ENCODE data around the gene SCGB1D2. TPM values are rescaled to one million over a fixed set of nuclear protein-coding genes. Genes with fewer than 3 reads are reported as not detected.

SCGB1D2 gene
- total and polyA plus RNA-seq, 2 donors from 2014 or later = 0.60 to 5.6 TPM

DNA sequence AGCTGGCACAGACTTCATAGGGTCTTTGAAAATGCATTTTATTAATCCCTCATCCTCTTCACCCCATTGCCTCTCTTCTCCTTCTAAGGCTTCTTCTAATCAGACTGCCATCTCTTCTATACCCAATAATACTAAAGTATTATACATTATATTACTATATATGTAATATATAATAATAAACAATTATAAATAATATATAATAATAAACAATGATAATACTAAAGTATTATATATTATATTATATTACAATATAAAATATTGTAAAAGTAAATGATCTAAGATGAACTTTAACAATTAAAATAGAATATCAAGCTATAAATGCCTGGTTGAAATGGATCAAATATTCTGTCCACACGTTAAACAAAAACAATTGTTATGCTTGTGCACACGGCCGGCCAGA, 20.5 kb upstream of the SCGB1D2 start:
- no peak for TF ChIP-seq CTCF (IDR thresholded peaks at IDR 0.05; ENCODE audit: borderline replicate concordance, extremely low read depth, insufficient read depth)
- FAIRE-seq (no peak), DNase-seq (no peak)
- no peaks in the 10 kb centered on the region for H3K4me1 ChIP-seq (ENCODE audit: control insufficient read depth in 2 of 3, insufficient read depth in 2 of 3, low read depth in 1 of 3, low read length in 3 of 3)
- no peak overlapping the region for H3K27ac ChIP-seq (ENCODE audit: low read depth in 2 of 2, low read length in 2 of 2)
- intact Hi-C loops (cut with DNase I) = no loop called here
- H3K4me3 ChIP-seq (ENCODE audit: low read length in 3 of 3) = no peak overlapping the region
- no peak overlapping the region for H3K9ac ChIP-seq (ENCODE audit: low read length in 3 of 3)
- H3K36me3 ChIP-seq (ENCODE audit: control insufficient read depth in 2 of 3, insufficient read depth in 3 of 3, low read length in 3 of 3) = no peaks in the 10 kb centered on the region
- H3K9me3 ChIP-seq (ENCODE audit: control insufficient read depth in 2 of 3, insufficient read depth in 1 of 3, low read length in 3 of 3) = peaks cover 0 to 20% (median 12%) of the 10 kb centered on the region in 3 donors
- H3K27me3 ChIP-seq (ENCODE audit: control insufficient read depth, insufficient read depth, low read length) = no peaks in the 10 kb centered on the region

DNA sequence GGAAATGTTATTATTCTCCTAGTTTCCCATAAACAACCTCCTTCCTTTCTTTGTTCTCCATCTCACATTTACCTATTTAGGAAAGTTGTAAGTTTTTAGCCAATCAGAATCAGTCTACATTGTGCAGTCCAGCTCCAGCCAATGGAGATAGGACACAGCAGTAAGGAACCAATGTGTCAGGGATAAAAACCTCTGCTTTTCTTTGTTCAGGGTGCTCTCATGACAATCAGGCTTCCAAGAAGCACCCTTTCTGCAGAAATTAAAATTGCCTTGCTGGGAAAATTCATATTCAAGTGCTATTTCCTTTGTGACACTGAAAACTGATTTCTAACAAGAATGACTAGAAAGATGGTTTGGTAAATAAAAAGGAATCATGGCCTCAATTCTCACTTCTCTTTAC, 18.9 kb upstream of the SCGB1D2 start:
- no peak for TF ChIP-seq CTCF (IDR thresholded peaks at IDR 0.05; ENCODE audit: borderline replicate concordance, extremely low read depth, insufficient read depth)
- Histone ChIP-seq H3K27me3 (ENCODE audit: control insufficient read depth, insufficient read depth, low read length) (no peaks in the 10 kb centered on the region), H3K4me3 (ENCODE audit: low read length in 3 of 3) (no peak overlapping the region), H3K36me3 (ENCODE audit: control insufficient read depth in 2 of 3, insufficient read depth in 3 of 3, low read length in 3 of 3) (no peaks in the 10 kb centered on the region), H3K9me3 (ENCODE audit: control insufficient read depth in 2 of 3, insufficient read depth in 1 of 3, low read length in 3 of 3) (peaks cover 0 to 20% (median 12%) of the 10 kb centered on the region in 3 donors), H3K9ac (ENCODE audit: low read length in 3 of 3) (no peak overlapping the region), H3K4me1 (ENCODE audit: control insufficient read depth in 2 of 3, insufficient read depth in 2 of 3, low read depth in 1 of 3, low read length in 3 of 3) (no peaks in the 10 kb centered on the region), H3K27ac (ENCODE audit: low read depth in 2 of 2, low read length in 2 of 2) (no peak overlapping the region)
- FAIRE-seq = no peak
- intact Hi-C loops (cut with DNase I) = no loop called here
- no peak for DNase-seq

DNA sequence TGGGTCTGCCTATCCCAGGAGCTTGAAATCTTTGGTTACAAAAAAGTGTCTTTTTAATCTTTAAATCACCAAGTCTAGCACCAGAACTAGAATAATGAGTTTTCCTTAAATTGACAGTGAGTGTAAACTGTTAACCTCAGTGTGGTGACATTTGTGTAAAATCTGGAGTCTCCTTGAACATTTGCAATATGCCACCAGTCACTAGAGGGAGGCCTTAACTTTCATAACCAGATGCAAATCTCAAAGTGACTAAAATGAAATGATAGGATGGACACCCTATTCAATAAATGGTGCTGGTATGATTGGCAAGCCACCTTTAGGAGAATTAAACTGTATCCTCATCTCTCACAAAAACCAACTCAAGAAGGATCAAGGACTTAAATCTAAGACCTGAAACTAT, 8.3 kb upstream of the SCGB1D2 start:
- H3K9ac ChIP-seq (ENCODE audit: low read length in 3 of 3) = no peak overlapping the region
- intact Hi-C loops (cut with DNase I) = no loop called here
- H3K36me3 ChIP-seq (ENCODE audit: control insufficient read depth in 2 of 3, insufficient read depth in 3 of 3, low read length in 3 of 3) = no peaks in the 10 kb centered on the region
- no peaks in the 10 kb centered on the region for H3K4me1 ChIP-seq (ENCODE audit: control insufficient read depth in 2 of 3, insufficient read depth in 2 of 3, low read depth in 1 of 3, low read length in 3 of 3)
- no peak for DNase-seq
- H3K4me3 ChIP-seq (ENCODE audit: low read length in 3 of 3) = no peak overlapping the region
- H3K27ac ChIP-seq (ENCODE audit: low read depth in 2 of 2, low read length in 2 of 2) = no peak overlapping the region
- FAIRE-seq = no peak
- peak; percentile 19 for TF ChIP-seq CTCF (IDR thresholded peaks at IDR 0.05; ENCODE audit: borderline replicate concordance, extremely low read depth, insufficient read depth)
- no peaks in the 10 kb centered on the region for H3K27me3 ChIP-seq (ENCODE audit: control insufficient read depth, insufficient read depth, low read length)
- no peaks in the 10 kb centered on the region for H3K9me3 ChIP-seq (ENCODE audit: control insufficient read depth in 2 of 3, insufficient read depth in 1 of 3, low read length in 3 of 3)

- Histone ChIP-seq H3K9ac (ENCODE audit: low read length in 3 of 3) (no peak overlapping the region), H3K36me3 (ENCODE audit: control insufficient read depth in 2 of 3, insufficient read depth in 3 of 3, low read length in 3 of 3) (no peaks in the 10 kb centered on the region), H3K4me3 (ENCODE audit: low read length in 3 of 3) (no peak overlapping the region), H3K27ac (ENCODE audit: low read depth in 2 of 2, low read length in 2 of 2) (no peak overlapping the region), H3K4me1 (ENCODE audit: control insufficient read depth in 2 of 3, insufficient read depth in 2 of 3, low read depth in 1 of 3, low read length in 3 of 3) (no peaks in the 10 kb centered on the region), H3K9me3 (ENCODE audit: control insufficient read depth in 2 of 3, insufficient read depth in 1 of 3, low read length in 3 of 3) (no peaks in the 10 kb centered on the region), H3K27me3 (ENCODE audit: control insufficient read depth, insufficient read depth, low read length) (no peaks in the 10 kb centered on the region)
- intact Hi-C loops (cut with DNase I) = no loop called here
- DNase-seq = no peak
- no peak for FAIRE-seq
- TF ChIP-seq CTCF (IDR thresholded peaks at IDR 0.05; ENCODE audit: borderline replicate concordance, extremely low read depth, insufficient read depth) = no peak
Measured at GRCh38 chr11:62236187-62236586, 5.9 kb upstream of the SCGB1D2 start.

All from kidney (tissue), 14 donors.